ENCODE results near the gene ENG. TPM values are rescaled to one million over a fixed set of nuclear protein-coding genes. Genes with fewer than 3 reads are reported as not detected.

The ENG gene
- total and polyA plus RNA-seq, 2 of the 8 experiments (the other 6 are each of a cell fraction or from before 2014, with no cell fraction given): 1.8 to 4.4 TPM

GRCh38 chr9:127796852-127797370, 57.5 kb downstream of the ENG start:
- DNase-seq (ENCODE audit: low read depth in 1 of 2, low spot score in 2 of 2) (no peak), FAIRE-seq (no peak)
- Histone ChIP-seq H2BK15ac (ENCODE audit: low read length) (no peak overlapping the region), H3K79me2 (ENCODE audit: control insufficient read depth in 1 of 2, insufficient read depth in 2 of 2, low read length in 2 of 2) (no peaks in the 10 kb centered on the region), H3K4me3 (ENCODE audit: extremely low read depth in 1 of 4, insufficient read depth in 2 of 4, low read depth in 3 of 4, low read length in 4 of 4) (no peak overlapping the region), H3K79me1 (ENCODE audit: low read depth, low read length) (no peaks in the 10 kb centered on the region), H3K4ac (replicated peaks; ENCODE audit: insufficient read length, low read depth, low read length) (no peak overlapping the region), H3K27me3 (replicated peaks in 1 of 4; ENCODE audit: control insufficient read depth in 3 of 4, extremely low read depth in 1 of 4, insufficient read depth in 3 of 4, low read length in 3 of 4) (no peaks in the 10 kb centered on the region), H3K27ac (ENCODE audit: low read depth, low read length) (no peak overlapping the region), H2AFZ (ENCODE audit: low read length) (no peak overlapping the region), H4K8ac (ENCODE audit: extremely low read depth, insufficient read depth, low read length) (no peak overlapping the region), H3K23ac (ENCODE audit: insufficient read length) (no peak overlapping the region), H3K4me2 (ENCODE audit: insufficient read depth in 1 of 2, low read depth in 2 of 2, low read length in 2 of 2) (no peak overlapping the region), H3K4me1 (replicated peaks in 1 of 4; ENCODE audit: control insufficient read depth in 3 of 4, insufficient read depth in 4 of 4, low read length in 3 of 4) (peaks cover 0 to under 1% (median under 1%) of the 10 kb centered on the region in 4 experiments; a peak in 2 of 7 replicates), H3K18ac (ENCODE audit: extremely low read depth, low read length) (no peak overlapping the region), H3K14ac (ENCODE audit: insufficient read length) (no peak overlapping the region), H3K9ac (replicated peaks in 1 of 4; ENCODE audit: extremely low read depth in 1 of 4, low read depth in 3 of 4, low read length in 3 of 4) (no peak overlapping the region), H4K20me1 (replicated peaks in 1 of 2; ENCODE audit: control insufficient read depth in 1 of 2, insufficient read depth in 2 of 2, low read length in 2 of 2) (peaks cover 2 to 8% of the 10 kb centered on the region in 2 experiments), H3K56ac (replicated peaks; ENCODE audit: insufficient read length, low read depth, low read length) (no peak overlapping the region), H2BK120ac (replicated peaks; ENCODE audit: low read depth, low read length) (no peak overlapping the region), H4K5ac (ENCODE audit: insufficient read length, low read depth, low read length) (no peak overlapping the region), H3K36me3 (ENCODE audit: control insufficient read depth in 2 of 4, insufficient read depth in 4 of 4, low read length in 3 of 4) (peaks cover 0 to 6% (median 2%) of the 10 kb centered on the region in 4 experiments; a peak in 5 of 8 replicates), H4K91ac (replicated peaks; ENCODE audit: insufficient read length, low read length) (no peak overlapping the region), H3K9me3 (ENCODE audit: insufficient read depth in 2 of 2, low read depth in 1 of 2, low read length in 1 of 2) (no peaks in the 10 kb centered on the region), H2BK5ac (ENCODE audit: low read depth, low read length) (no peak overlapping the region), H2BK20ac (ENCODE audit: low read length) (no peak overlapping the region), H2BK12ac (ENCODE audit: low read depth, low read length) (no peak overlapping the region), H3K23me2 (ENCODE audit: low read depth, low read length) (no peaks in the 10 kb centered on the region; the same call in 1 of the 2 replicates), H2AK5ac (ENCODE audit: low read depth, low read length) (no peak overlapping the region)
- 92% methylated on average over 11 of the region's 11 CpGs; no CpG with 5 or more reads in 1 of the 2 experiments for WGBS, 2 experiments (ENCODE audit: extremely low coverage in 1 of 2, insufficient coverage in 1 of 2, insufficient read length in 1 of 2, insufficient replicate concordance in 2 of 2, low coverage in 1 of 2, low lambda C conversion rate in 2 of 2, missing lambda C conversion rate in 1 of 2)
- ChIA-PET POLR2A (ENCODE audit: partially characterized antibody) (interaction anchor here (0.7 to 10.3 kb wide), 2 partner anchors 8 to 346 kb away, joined by 5 to 140 read pairs; partner anchors contain the start of genes CDK9, LRSAM1 and RPL12), CTCF (ENCODE audit: partially characterized antibody) (interaction anchor here (0.9 to 2.1 kb wide), 4 partner anchors 28 to 77 kb away, joined by 3 to 7 read pairs (median 4); no protein-coding TSS in a partner anchor)
- TF ChIP-seq GTF2F1 (IDR thresholded peaks at IDR 0.05; ENCODE audit: borderline replicate concordance, low read depth, low read length) (no peak), POLR2AphosphoS5 (IDR thresholded peaks at IDR 0.05; ENCODE audit: low read depth, low read length) (no peak), ASH2L (IDR thresholded peaks at IDR 0.05; ENCODE audit: low read length) (no peak), CTBP2 (IDR thresholded peaks at IDR 0.05; ENCODE audit: borderline replicate concordance, insufficient read depth, insufficient read length, low read length) (no peak), SP1 (IDR thresholded peaks at IDR 0.05; ENCODE audit: low read depth, low read length) (no peak), TBP (IDR thresholded peaks at IDR 0.05; ENCODE audit: low read depth, low read length) (no peak), SIX5 (IDR thresholded peaks at IDR 0.05; ENCODE audit: low read depth, low read length) (no peak), KDM5A (IDR thresholded peaks at IDR 0.05; ENCODE audit: low read length) (no peak), NANOG (IDR thresholded peaks at IDR 0.05; ENCODE audit: insufficient read depth, low read depth, low read length, poor library complexity, severe bottlenecking) (no peak), PHF8 (conservative IDR thresholded peaks at IDR 0.05; ENCODE audit: low read depth, low read length) (no peak), MAFK (IDR thresholded peaks at IDR 0.05; ENCODE audit: low read depth, low read length) (no peak), NRF1 (IDR thresholded peaks at IDR 0.05; ENCODE audit: low read depth, low read length) (no peak), SP4 (IDR thresholded peaks at IDR 0.05; ENCODE audit: low read length) (no peak)
- TF ChIP-seq, protein P1, sequence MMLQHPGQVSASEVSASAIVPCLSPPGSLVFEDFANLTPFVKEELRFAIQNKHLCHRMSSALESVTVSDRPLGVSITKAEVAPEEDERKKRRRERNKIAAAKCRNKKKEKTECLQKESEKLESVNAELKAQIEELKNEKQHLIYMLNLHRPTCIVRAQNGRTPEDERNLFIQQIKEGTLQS (IDR thresholded peaks at IDR 0.05; ENCODE audit: insufficient read depth, low read depth, low read length): no peak
